Measurements from ENCODE around the gene SYT3.

DNA sequence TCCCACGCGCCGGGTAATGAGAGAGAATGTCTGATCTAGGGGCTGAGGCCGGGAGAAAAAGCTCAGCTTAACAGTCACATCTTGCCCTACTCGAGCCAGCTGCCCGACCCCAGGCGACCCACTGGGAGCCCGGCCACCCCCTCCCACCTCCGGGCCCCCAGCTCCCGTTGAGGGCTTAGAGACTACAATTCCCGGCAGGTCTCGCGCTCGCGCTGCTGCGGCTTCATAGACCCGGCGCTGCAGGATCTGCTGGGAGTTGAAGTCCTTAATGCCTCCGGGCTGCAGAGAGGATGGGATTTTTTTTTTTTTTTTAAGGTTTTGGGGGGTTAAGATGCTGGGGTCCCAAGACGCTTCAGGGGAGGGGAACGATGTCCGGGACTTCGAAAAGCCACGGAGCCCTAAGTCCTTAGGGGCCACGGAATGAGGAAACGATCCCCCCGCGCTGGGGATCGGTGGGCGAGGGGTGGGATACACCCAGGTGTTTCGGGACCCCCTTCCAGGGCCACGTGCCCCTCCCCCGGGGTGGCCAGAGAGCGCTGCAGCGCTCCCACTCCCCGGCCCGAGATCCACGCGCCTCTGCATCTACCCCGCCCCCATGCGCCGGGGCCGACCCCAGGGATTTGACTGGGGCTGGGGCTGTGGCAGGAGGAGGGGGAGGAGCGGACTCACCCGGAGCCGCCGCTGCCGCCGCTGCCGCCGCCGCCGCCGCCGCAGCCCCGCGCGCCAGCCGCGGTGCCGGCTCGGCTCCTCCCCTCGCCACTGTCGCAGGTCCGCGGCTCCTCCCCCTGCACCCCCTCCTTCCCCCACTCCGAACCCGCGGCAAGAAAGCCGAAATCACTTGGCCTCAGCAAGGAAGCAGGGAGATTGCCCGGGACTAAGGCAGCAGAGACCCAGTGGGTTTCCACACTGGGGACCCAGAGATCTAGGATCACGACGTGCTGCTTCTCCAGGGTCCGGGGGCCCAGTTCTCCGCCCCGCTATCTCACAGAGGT, at the start of gene SYT3:
- TF ChIP-seq, protein P1, sequence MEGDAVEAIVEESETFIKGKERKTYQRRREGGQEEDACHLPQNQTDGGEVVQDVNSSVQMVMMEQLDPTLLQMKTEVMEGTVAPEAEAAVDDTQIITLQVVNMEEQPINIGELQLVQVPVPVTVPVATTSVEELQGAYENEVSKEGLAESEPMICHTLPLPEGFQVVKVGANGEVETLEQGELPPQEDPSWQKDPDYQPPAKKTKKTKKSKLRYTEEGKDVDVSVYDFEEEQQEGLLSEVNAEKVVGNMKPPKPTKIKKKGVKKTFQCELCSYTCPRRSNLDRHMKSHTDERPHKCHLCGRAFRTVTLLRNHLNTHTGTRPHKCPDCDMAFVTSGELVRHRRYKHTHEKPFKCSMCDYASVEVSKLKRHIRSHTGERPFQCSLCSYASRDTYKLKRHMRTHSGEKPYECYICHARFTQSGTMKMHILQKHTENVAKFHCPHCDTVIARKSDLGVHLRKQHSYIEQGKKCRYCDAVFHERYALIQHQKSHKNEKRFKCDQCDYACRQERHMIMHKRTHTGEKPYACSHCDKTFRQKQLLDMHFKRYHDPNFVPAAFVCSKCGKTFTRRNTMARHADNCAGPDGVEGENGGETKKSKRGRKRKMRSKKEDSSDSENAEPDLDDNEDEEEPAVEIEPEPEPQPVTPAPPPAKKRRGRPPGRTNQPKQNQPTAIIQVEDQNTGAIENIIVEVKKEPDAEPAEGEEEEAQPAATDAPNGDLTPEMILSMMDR (IDR thresholded peaks at IDR 0.05 in 4 of 5, conservative IDR thresholded peaks at IDR 0.05 in 1 of 5), result no peak
- no peak for TF ChIP-seq POLR2A (IDR thresholded peaks at IDR 0.05)

All from gastrocnemius medialis (tissue), 4 donors.